GM19043 (cell line): Measurements from ENCODE around the gene UBL3.

Source experiments
- ATAC-seq: cut with Tn5 transposase; IDR thresholded peaks from one replicate; pipeline ENCODE4 v1.9.1; 2021; ENCODE audit warnings: low read depth; ENCODE audit not compliant: unreplicated experiment

Gene UBL3

DNA sequence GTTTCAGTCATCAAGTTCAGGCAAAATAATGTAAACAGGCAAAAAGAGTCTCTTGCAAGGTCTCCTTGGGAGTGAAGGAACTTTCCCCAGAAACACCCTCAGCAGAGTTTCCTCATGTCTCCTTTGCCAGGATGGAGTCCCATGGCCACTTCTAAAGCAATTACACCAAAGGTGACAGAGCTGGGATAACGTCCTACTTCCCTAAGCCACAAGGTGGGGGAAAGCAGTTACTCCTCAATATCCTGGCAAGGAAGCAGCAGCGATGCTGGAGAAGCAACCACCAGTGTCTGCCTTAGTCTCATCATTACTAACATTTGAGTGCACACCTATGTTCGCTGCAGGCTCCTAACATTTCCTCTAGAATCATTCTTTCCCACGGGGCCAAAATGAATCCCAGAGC is 88.6 kb downstream of the UBL3 start:
- no peak for ATAC-seq

DNA sequence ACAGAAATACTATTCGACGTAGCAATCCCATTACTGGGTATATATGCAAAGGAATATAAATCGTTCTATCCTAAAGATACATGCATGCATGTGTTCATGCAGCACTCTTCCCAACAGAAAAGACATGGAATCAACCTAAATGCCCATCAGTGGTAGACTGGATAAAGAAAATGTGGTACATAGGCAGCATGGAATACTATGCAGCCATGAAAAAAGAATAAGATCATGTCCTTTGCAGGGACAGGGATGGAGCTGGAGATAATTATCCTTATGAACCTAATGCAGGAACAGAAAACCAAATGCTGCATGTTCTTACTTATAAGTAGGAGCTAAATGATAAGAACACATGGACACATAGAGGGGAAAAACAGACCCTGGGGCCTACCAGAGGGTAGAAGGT is 89.3 kb downstream of the UBL3 start:
- no peak for ATAC-seq

DNA sequence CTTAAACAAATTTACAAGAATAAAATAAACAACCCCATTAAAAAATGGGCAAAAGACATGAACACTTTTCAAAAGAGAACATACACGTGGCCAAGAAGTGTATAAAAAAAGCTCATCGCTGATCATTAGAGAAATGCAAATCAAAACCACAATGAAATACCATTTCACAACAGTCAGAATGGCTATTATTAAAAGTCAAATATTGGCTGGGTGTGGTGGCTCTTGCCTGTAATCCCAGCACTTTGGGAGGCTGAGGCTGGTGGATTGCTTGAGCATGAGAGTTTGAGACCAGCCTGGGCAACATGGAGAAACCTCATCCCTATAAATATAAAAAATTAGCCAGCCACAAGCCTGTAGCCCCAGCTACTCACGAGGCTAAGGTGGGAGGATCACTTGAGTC is 89.9 kb downstream of the UBL3 start:
- no peak for ATAC-seq

DNA sequence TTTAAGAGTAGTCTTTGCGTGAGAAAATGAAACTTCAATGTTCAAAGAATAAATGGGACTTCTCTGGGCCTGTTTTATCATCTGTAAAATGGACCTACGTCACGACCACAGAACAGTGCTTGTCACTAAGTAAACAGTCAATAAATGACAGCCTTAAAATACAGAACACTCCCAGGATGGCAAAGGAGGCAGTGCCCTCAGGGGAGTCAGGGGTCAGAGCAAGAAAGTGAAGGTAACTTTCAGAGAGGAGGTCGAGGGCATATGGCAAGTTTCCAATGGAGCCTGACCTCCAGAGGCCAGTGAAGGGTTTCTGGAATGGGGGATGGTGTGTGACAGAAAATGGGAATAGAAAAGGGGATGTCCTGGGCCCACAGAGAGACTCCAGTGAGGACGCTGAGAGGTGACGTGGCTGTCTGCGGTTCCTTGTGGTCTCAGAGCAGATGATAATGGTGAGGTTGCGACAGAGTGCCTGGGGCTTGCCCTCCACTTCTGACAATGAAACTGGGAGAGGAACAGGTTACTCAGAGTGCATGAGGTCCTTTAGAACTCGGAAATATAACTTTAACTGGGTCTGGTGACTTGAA is 91.8 kb downstream of the UBL3 start:
- ATAC-seq: peak; percentile 95

DNA sequence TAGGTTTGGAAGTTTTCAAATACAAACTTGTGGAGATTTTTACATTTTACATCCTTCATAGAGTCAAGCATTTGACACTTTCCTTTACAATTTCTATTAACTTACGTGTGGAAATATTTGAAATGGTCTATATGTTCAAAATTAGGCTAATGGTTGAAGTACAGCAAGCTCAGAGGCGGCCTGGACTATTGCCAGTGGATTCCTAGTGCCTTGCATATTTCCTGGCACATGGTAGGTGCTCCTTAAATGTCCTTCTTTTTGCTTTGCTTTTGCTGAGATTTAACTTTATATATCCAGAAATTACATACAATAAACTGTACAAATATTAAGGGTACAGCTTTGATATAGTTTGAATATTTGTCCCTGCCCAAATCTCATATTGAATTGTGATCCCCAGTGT is 93.9 kb downstream of the UBL3 start:
- no peak for ATAC-seq

DNA sequence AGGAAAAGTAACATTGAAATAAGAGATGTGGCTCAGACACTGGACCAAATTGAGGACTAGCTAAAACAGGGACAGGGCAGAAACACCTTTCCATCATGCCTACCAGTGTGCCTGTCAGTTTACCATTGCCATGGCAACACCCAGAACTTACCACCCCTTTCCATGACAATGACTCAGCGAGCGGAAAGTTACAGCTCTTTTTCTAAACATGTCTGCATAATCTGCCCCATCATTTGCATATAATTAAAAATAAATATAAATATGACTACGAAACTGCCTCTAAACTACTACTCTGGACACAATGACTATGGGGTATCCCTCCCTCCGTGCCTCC is 96.0 kb downstream of the UBL3 start:
- no peak for ATAC-seq

DNA sequence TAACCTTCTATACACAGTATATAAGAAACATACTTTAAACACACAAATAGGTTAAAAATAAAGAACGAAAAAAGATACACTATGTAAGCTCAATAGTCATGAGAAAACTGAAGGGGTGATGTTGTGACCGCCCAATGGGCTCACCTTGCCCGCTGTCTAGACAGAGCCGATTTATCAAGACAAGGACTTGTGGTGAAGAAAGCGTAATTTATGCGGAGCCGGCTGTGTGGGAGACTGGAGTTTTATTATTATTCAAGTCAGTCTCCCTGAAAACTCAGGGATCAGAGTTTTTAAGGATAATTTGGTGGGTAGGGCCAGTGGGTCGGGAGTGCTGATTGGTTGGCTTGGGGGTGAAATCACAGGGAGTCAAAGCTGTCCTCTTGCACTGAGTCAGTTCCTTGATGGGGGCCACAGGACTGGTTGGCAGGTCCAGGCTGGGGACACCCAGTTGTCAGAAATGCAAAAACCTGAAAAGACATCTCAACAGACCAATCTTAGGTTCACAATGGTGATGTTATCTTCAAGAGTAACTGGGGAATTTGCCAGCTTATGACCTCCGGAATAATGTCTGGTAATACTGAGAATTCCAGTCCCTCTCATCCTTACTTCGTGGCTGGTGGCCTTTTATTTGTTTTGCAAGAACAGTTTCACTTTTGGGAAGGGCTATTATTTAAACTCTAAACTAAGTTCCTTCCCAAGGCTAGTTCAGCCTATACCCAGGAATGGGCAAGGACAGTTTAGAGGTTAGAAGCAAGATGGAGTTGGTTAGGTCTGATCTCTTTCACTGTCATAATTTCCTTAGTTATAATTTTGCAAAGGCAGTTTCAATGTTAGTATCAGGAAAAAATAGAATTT is 96.6 kb downstream of the UBL3 start:
- no peak for ATAC-seq

DNA sequence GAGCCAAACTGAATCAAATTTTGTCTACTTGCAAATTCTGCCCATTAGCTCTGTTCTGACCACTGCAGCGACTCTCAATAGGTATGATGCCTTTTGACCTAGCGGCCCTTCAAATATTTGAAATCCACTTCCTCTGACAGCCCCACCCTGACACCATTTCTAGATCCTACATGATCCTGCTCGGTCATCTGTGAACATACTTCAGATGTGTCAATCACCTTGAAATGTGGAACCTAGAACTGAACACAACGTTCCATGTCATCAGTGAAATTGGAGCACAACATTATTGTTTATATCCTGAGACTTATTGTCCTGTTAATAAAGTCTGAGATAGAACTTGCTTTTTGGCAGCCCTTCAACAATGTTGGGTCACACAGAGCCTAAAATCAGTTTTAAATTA is 98.2 kb downstream of the UBL3 start:
- no peak for ATAC-seq

DNA sequence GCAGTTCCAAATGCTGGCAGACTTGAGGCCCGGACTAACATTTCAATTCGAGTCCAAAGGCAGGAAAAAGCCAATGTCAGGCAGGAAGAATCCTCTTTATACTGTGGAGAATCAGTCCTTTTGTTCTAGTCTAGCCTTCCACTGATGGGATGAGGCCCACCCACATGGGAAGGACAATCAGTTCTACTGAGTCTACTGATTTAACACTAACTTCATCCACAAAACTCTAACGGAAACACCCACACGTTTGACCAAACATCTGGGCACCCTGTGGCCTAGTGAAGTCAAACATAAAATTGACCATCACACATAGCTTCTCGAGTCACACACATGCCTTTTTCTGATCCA is 100.3 kb downstream of the UBL3 start:
- no peak for ATAC-seq

DNA sequence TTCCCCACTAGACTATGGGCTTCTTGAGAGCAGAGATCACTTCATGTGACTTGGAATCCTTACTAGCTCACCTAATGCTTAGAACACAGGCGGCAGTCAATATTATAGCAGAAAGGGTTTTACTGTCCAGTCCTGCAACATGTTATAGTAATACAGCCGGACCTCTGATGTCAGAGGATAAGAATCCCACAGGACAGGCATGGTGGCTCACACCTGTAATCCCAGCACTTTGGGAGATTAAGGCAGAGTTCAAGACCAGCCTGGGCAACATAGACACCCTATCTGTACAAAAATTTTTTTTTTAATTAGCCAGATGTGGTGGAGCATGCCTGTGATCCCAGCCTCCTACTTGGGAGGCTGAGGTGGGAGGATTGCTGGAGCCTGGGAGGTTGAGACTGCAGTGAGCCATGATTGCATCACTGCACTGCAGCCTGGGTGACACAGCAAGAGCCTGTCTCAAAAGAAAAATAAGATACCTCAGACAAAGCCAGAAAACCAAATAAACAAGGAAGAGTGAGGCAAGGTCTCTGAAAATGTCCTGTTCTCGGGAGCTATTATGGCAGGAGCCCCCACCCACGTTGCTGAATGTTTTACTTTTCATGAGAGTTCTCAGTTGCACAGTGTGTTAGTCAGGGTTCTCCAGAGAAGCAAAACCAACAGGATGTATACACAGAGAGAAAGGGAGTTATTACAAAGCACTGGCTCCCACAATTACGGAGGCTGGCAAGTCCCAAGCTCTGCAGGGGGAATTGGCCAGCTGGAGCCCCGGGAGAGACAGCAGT is 100.8 kb downstream of the UBL3 start:
- no peak for ATAC-seq

DNA sequence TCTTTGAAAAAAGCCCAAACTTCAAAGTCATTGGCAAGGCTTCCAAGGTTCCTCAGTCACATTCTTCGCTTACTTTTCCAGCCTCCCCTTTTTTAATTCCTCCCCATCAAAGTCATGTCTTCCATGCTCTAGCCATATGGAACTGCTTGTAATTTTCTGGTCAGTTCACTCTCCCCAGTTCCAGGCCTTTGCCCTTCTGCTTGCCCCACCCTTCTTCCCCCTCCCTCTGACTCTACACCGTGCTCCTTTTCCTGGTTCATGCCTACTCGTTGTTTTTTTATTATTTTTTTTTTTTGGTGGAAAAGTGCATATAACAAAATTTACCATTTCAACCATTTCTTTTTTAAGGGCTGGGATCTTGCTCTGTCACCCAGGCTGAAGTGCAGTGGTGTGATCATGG is 102.3 kb downstream of the UBL3 start:
- no peak for ATAC-seq

DNA sequence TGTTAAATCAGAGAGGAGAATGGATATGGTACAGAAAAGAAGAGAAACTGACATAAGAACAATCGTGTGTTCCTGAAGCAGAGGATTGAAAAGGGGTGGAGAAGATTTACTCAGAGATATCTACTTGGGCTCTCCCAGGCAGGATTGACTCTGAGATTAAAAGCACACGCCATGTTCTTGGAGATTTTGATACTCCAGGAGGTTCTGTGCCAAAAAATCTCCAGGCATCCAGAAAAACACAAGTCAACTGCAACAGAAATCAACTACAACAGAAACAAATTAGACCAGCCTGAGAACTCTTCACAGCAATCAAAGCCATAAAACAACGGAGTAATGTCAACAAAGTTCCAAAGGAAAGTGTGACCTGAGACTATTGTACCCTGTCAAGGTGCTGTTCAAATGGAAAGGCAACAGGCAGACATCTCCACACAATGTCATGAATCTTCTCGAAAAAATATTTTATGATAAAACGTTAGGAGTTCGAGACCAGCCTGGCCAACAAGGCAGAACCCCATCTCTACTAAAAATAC is 104.2 kb downstream of the UBL3 start:
- ATAC-seq: no peak

DNA sequence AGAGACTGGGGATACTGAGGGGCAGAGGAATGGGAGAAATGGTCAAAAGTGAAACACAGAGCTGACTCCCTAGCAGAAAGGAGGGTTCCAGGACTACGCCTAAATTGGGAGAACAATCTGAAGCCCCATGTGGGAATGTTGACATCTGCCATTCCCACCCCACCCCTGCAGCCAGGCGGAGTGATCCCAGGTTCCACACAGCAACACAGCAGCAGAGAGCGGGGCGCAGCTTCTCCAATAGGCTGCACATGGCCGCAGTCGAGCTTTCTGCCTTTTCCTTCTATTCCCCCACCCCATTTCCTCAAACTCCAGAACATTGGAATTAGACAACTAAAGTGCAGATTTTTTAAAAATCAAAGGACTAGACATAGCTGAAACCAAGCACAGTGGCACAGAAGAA is 104.7 kb downstream of the UBL3 start:
- ATAC-seq: no peak

DNA sequence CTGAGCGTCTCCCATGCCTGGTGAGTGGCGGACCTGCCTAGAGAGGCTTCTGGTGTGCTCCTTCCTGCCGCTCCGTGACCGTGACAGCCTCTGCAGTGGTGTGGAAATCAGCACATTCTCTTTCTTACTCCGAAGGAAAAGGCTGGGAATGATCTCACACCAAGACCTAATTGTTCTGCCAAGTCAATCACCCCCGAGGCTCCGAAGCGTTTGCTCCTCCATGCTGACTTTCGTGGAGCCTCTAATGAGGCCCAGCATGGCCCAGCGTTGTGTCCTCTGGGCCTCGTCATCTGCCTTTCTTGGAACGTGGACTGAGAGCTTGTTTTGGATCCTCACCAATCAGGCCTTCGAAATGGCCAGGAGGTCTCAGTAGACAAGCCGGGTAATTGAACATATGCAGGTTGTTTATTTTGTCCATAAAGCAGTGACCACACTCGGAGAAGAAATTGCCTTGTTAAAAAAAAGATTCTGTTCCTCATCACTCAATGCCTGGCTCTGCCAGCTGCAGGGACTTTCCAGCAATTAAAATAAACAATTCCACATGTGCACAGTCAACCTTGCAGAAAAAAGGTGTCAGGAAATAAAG is 107.1 kb downstream of the UBL3 start:
- ATAC-seq: no peak

DNA sequence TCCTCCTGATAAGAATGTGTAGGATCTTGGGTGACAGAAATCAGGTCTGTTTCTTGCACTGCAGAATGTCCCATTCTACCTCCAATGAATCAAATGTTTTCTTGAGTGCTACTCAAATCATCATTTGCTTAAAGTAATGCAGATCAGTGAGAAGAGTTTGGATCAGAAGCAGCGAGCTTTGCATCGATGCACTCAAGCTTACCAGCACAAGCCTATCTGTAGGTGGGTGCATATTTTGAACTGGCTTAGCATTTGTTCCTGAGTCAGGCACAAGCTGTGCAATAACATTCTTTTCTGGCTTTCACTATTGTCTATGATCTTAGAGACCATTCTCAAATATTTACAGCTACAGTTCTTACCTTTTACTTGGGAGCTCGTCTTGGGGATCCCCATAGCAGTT is 109.5 kb downstream of the UBL3 start:
- ATAC-seq: no peak

DNA sequence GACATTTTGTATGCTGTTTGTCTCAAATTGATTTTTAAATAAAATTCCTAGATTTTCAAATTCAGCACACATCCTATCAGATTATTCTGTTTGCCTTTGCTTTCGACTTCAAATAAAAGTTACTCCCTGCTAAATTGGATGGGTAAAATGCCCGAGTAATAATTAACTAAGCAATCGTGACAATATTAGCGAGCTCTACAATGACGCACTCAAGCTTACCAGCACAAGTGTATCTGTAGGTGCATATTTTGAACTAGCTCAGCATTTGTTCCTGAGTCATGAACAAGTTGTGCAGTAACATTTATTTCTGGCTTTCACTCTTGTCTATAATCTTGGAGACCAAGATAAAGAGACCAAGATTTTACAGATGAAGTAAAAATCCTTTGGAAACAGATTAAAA is 113.4 kb downstream of the UBL3 start:
- ATAC-seq: no peak

DNA sequence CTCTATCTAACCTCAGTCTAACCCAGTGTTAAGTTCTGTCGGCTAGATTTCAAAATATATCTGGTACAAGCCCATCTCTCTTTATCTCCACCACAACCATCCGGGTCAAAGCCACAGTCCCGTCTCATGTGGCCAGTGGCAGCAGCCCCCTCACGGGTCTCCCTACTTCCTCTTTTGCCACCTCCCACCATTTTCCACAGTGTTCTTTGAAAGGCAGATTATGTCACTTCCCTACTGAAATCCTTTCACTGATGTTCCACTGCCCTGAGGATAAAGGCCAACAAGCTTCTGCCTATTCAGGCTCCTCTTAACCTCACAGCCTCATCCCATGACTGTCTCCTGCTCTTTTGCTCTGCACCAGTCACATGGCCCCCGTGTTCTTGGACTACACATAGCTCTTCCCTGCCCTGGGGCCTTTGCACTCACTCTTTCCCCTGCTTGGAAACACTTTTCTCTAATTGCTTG is 117.2 kb downstream of the UBL3 start:
- ATAC-seq: no peak

DNA sequence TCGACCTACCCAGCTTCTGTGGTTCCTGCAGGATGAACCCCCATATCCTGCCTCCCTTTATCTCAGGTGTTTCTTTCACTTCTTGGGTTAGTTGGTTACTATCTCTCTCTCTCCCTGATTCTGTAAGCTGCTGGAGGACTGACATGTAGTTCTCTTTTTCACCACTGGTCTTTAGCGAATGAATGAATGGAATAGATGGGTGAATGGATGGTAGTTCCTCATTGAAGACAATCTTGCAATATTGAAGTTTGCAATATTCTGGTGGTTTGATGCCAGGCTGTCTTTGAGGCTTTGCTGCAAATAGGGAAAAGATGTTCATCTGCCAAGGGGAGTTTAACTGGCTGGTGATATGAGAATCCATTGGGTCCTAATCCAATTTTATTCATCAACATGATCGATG is 120.2 kb downstream of the UBL3 start:
- ATAC-seq: no peak

DNA sequence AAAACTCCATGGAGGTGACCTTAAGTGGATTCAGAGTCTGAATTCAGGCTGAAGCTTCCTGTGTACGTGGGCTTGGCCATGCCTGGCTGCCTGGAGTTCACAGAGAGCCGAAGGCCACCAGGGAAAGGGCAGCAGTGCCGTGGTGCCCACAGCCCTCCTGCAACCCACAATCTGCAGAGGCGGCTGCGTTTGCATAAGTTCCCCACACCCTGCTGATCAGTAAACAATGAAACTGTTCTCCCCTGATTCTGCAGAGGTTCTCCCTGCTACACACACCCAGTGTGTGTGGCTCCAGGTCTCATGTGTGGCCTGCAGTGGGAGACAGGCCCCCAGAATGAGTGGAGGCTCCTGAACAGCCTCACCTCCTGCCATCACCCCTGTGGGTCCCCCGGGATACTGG is 128.0 kb downstream of the UBL3 start:
- no peak for ATAC-seq

DNA sequence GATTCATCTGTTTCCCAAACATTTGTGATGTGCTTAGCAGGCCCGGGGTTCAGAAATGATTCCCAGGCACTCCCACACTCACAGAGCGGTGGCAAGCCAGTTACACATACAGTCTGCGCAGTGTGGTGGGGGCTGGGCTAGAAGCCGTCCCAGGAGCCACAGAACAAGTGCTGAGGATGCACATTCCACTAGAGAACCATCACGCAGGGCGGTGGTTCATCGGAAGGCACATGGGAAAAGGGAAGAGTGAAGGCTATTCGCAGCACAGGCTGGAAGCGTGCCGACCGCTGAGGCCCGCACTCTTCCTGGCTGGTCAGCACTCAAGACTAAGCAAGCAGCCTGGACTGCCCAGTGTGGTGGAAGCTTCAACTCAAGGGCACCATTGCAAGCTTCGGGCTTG is 128.7 kb downstream of the UBL3 start:
- ATAC-seq: no peak

DNA sequence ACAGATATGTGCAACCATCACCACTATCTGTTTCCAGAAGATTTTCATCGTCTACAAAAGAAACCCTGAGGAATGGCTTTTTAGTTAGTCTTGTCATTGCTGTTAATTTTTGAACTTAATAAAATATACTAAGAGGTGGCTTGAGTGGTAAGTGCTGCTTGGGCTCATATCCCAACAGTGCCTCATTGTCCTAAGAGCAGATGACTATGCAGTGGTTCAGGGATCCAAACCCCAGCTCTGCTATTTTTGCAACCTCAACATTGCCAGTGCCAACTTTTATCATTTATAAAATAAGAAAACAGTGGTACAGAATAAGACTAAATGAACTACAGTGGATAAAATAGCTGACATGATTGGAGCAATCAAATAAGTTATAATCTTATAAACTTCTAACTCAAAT is 131.7 kb downstream of the UBL3 start:
- ATAC-seq: no peak
